H9 (cell line): ENCODE measurements around the gene ACTL7A. TPM values are rescaled to one million over a fixed set of nuclear protein-coding genes. Genes with fewer than 3 reads are reported as not detected.

ENCODE experiments used
- DNase-seq: peaks from one replicate; pipeline ENCODE4 v3.0.0-alpha.2; 2017
- H2AFZ ChIP-seq: one replicate; pipeline ENCODE4 v1.6.1; 2013; ENCODE audit warnings: mild to moderate bottlenecking, low read length, control low read depth, moderate library complexity
- H2AK5ac ChIP-seq: 2 replicates; pipeline ENCODE4 v1.6.1; 2013; ENCODE audit warnings: low read length, control low read depth, mixed read lengths; ENCODE audit not compliant: insufficient read length
- H2BK120ac ChIP-seq: one replicate; pipeline ENCODE4 v1.6.1; 2013; ENCODE audit warnings: low read depth, mild to moderate bottlenecking, low read length, control low read depth, inconsistent platforms; ENCODE audit not compliant: poor library complexity, severe bottlenecking
- H2BK12ac ChIP-seq: 2 replicates; pipeline ENCODE4 v1.6.1; 2013; ENCODE audit warnings: low read length, control low read depth, mixed read lengths, low read depth; ENCODE audit not compliant: insufficient read length
- H2BK15ac ChIP-seq: 2 replicates; pipeline ENCODE4 v1.6.1; 2013; ENCODE audit warnings: low read depth, low read length, control low read depth
- H2BK20ac ChIP-seq: one replicate; pipeline ENCODE4 v1.6.1; 2013; ENCODE audit warnings: low read depth, mild to moderate bottlenecking, low read length, control low read depth, inconsistent platforms; ENCODE audit not compliant: poor library complexity, severe bottlenecking
- H2BK5ac ChIP-seq: 2 replicates; pipeline ENCODE4 v1.6.1; 2013; ENCODE audit warnings: low read length, control low read depth, mixed read lengths; ENCODE audit not compliant: insufficient read length
- H3K14ac ChIP-seq: 2 replicates; pipeline ENCODE4 v1.6.1; 2013; ENCODE audit warnings: low read length, control low read depth; ENCODE audit not compliant: insufficient read depth
- H3K18ac ChIP-seq: 2 replicates; pipeline ENCODE4 v1.6.1; 2013; ENCODE audit warnings: low read depth, mild to moderate bottlenecking, mixed read lengths, low read length, control low read depth; ENCODE audit not compliant: insufficient read length
- H3K23ac ChIP-seq: 2 replicates; pipeline ENCODE4 v1.6.1; 2013; ENCODE audit warnings: low read length, control low read depth, mixed read lengths, low read depth; ENCODE audit not compliant: insufficient read length
- H3K23me2 ChIP-seq: 2 replicates; pipeline ENCODE4 v1.6.1; 2013; ENCODE audit warnings: low read depth, mild to moderate bottlenecking, mixed read lengths, low read length, control low read depth; ENCODE audit not compliant: insufficient read length, poor library complexity, severe bottlenecking
- H3K27ac ChIP-seq: 2 replicates; pipeline ENCODE4 v1.5.1; 2013; ENCODE audit warnings: low read length, control low read depth, mixed read lengths, low read depth; ENCODE audit not compliant: insufficient read length
- H3K27me3 ChIP-seq: 2 replicates; pipeline ENCODE4 v1.6.1; 2013; ENCODE audit warnings: low read length, control low read depth, inconsistent platforms; ENCODE audit not compliant: insufficient read depth
- H3K4ac ChIP-seq: 2 replicates; pipeline ENCODE4 v1.6.1; 2013; ENCODE audit warnings: low read depth, mild to moderate bottlenecking, control low read depth, inconsistent platforms, low read length, moderate library complexity
- H3K4me1 ChIP-seq: 2 replicates; pipeline ENCODE4 v1.6.1; 2013; ENCODE audit warnings: low read length, control low read depth, inconsistent platforms; ENCODE audit not compliant: insufficient read depth
- H3K4me2 ChIP-seq: 2 replicates; pipeline ENCODE4 v1.6.1; 2013; ENCODE audit warnings: low read length, control low read depth, mixed read lengths; ENCODE audit not compliant: insufficient read length, insufficient read depth
- H3K56ac ChIP-seq: 2 replicates; pipeline ENCODE4 v1.6.1; 2013; ENCODE audit warnings: low read depth, mild to moderate bottlenecking, mixed read lengths, low read length, control low read depth; ENCODE audit not compliant: insufficient read length
- H3K79me1 ChIP-seq: 2 replicates; pipeline ENCODE4 v1.6.1; 2013; ENCODE audit warnings: low read depth, mild to moderate bottlenecking, moderate library complexity, low read length, control low read depth, inconsistent platforms; ENCODE audit not compliant: insufficient read depth, poor library complexity, severe bottlenecking
- H3K79me2 ChIP-seq: 2 replicates; pipeline ENCODE4 v1.6.1; 2013; ENCODE audit warnings: low read length, control low read depth, inconsistent platforms; ENCODE audit not compliant: insufficient read depth
- H3K9ac ChIP-seq: 2 replicates; pipeline ENCODE4 v1.6.1; 2013; ENCODE audit warnings: low read length, control low read depth, mixed read lengths; ENCODE audit not compliant: insufficient read length; ENCODE audit errors: extremely low read depth
- H3K9me3 ChIP-seq: one replicate; pipeline ENCODE4 v1.6.1; 2013; ENCODE audit warnings: low read depth, low read length, inconsistent platforms; ENCODE audit not compliant: control insufficient read depth
- H3T11ph ChIP-seq: one replicate; pipeline ENCODE4 v1.6.1; 2013; ENCODE audit warnings: mild to moderate bottlenecking, low read length, control low read depth, inconsistent platforms
- H4K20me1 ChIP-seq: one replicate; pipeline ENCODE4 v1.6.1; 2013; ENCODE audit not compliant: control insufficient read depth, insufficient read length, insufficient read depth
- H4K5ac ChIP-seq: 2 replicates; pipeline ENCODE4 v1.6.1; 2013; ENCODE audit warnings: low read depth, mild to moderate bottlenecking, mixed read lengths, low read length, control low read depth; ENCODE audit not compliant: insufficient read length
- H4K8ac ChIP-seq: replicated peaks from 2 replicates; pipeline ENCODE4 v1.6.1; 2013; ENCODE audit warnings: low read length, control low read depth, mixed read lengths, low read depth; ENCODE audit not compliant: insufficient read length
- H4K91ac ChIP-seq: 2 replicates; pipeline ENCODE4 v1.6.1; 2013; ENCODE audit warnings: low read depth, mild to moderate bottlenecking, moderate library complexity, mixed read lengths, low read length, control low read depth; ENCODE audit not compliant: insufficient read length
- H3K27ac Mint-ChIP-seq, 3 experiments: 2 replicates in 2 of 3; 3 replicates in 1 of 3; pipeline ENCODE4 v1.8.0; 2020 to 2021; ENCODE audit warnings: mixed read lengths in 3 of 3, mild to moderate bottlenecking in 1 of 3, moderate library complexity in 1 of 3
- H3K27me3 Mint-ChIP-seq: 2 replicates; pipeline ENCODE4 v1.8.0; 2021; ENCODE audit warnings: low read depth, mild to moderate bottlenecking, moderate library complexity, mixed read lengths
- H3K36me3 Mint-ChIP-seq, 3 experiments: 2 replicates in 2 of 3; 3 replicates in 1 of 3; pipeline ENCODE4 v1.8.0; 2020 to 2021; ENCODE audit warnings: low read depth in 3 of 3, mixed read lengths in 3 of 3; ENCODE audit not compliant: insufficient read depth in 1 of 3
- H3K4me1 Mint-ChIP-seq, 2 experiments: 2 replicates each; pipeline ENCODE4 v1.8.0; 2020; ENCODE audit warnings: mixed read lengths in 2 of 2
- H3K4me3 Mint-ChIP-seq, 2 experiments: 2 replicates in 1 of 2; 3 replicates in 1 of 2; pipeline ENCODE4 v1.8.0; 2020 to 2021; ENCODE audit warnings: mild to moderate bottlenecking in 2 of 2, mixed read lengths in 2 of 2, moderate library complexity in 1 of 2
- H3K9me3 Mint-ChIP-seq, 2 experiments: 2 replicates in 1 of 2; 3 replicates in 1 of 2; pipeline ENCODE4 v1.8.0; 2020; ENCODE audit warnings: mild to moderate bottlenecking in 2 of 2, mixed read lengths in 2 of 2, moderate library complexity in 1 of 2
- CTCF ChIP-seq: fragments of 200-600 bp; sonication (generic); conservative IDR thresholded peaks from 3 replicates; pipeline ENCODE4 v1.8.0; 2021; ENCODE audit warnings: antibody characterized with exemption, mild to moderate bottlenecking
- WGBS: extraction: QIAGEN DNeasy Blood & Tissue Kit; methylation state at CpG from one replicate; pipeline ENCODE4 v1.1.7; 2013; ENCODE audit warnings: missing lambda C conversion rate, low lambda C conversion rate, mixed read lengths; ENCODE audit not compliant: insufficient read length; ENCODE audit errors: extremely low coverage; 5-methylcytosine and 5-hydroxymethylcytosine counted together
- total RNA-seq: library from RNA; stranded (reverse); gene quantifications from 2 replicates; pipeline ENCODE4 v1.2.1, GENCODE V29; 2021

ACTL7A gene
- total RNA-seq, 1 experiment from 2014 or later, result not detected

- no peaks in the 10 kb centered on the region for H3K4me1 ChIP-seq
- H3K4ac ChIP-seq, result no peak overlapping the region
- H3K4me2 ChIP-seq, result no peak overlapping the region
- H3K14ac ChIP-seq, result no peak overlapping the region
- DNase-seq, result no peak
- no peak overlapping the region for H3K18ac ChIP-seq
- no peak overlapping the region for H3K27ac ChIP-seq
- no peaks in the 10 kb centered on the region for H3K4me1 Mint-ChIP-seq
- H3K79me2 ChIP-seq, result no peaks in the 10 kb centered on the region
- H3K9ac ChIP-seq, result no peak overlapping the region
- H3K27me3 ChIP-seq, result no peaks in the 10 kb centered on the region
- H2BK12ac ChIP-seq, result no peak overlapping the region
- no peak overlapping the region for H2BK20ac ChIP-seq
- H3K9me3 ChIP-seq, result no peaks in the 10 kb centered on the region
- WGBS, result no CpG with 5 or more reads among the region's 1 CpG
- no peak overlapping the region for H4K91ac ChIP-seq
- TF ChIP-seq CTCF, result no peak
- H3K4me3 Mint-ChIP-seq, result no peak overlapping the region
- no peaks in the 10 kb centered on the region for H3K23me2 ChIP-seq
- H3K56ac ChIP-seq, result no peak overlapping the region
- H3K79me1 ChIP-seq, result no peaks in the 10 kb centered on the region
- no peak overlapping the region for H2BK15ac ChIP-seq
- no peak overlapping the region for H3K27ac Mint-ChIP-seq
- no peak overlapping the region for H3K23ac ChIP-seq
- no peaks in the 10 kb centered on the region for H3K27me3 Mint-ChIP-seq
- H2AK5ac ChIP-seq, result no peak overlapping the region
- H2AFZ ChIP-seq, result no peak overlapping the region
- no peak overlapping the region for H2BK120ac ChIP-seq
- H3K9me3 Mint-ChIP-seq, result no peaks in the 10 kb centered on the region
- H3K36me3 Mint-ChIP-seq, result peaks cover 19 to 75% (median 54%) of the 10 kb centered on the region in 3 experiments; a peak in 6 of 7 replicates
- H4K8ac ChIP-seq, result no peak overlapping the region
- H4K5ac ChIP-seq, result no peak overlapping the region
- no peak overlapping the region for H3T11ph ChIP-seq
- H4K20me1 ChIP-seq, result no peaks in the 10 kb centered on the region
- H2BK5ac ChIP-seq, result no peak overlapping the region
These were observed 49.8 kb downstream of the ACTL7A start for GRCh38 chr9:108911820-108912219.

Other genes starting within 250 kb of the ACTL7A start
- 0.09 TPM in 1 of 2 replicates, not detected in the other for gene ACTL7B, start 6.3 kb upstream of the ACTL7A start, total RNA-seq
- 34.7 and 38.7 TPM in 2 replicates for gene ELP1, start 71.9 kb downstream of the ACTL7A start, total RNA-seq
- gene ABITRAM, start 72.1 kb downstream of the ACTL7A start, total RNA-seq, result 10.9 and 11.7 TPM in 2 replicates
- 51.9 and 52.9 TPM in 2 replicates for gene CTNNAL1, start 151.2 kb downstream of the ACTL7A start, total RNA-seq